Muscle of leg (tissue), 11 donors: ENCODE measurements around the gene SLC22A13. TPM values are rescaled to one million over a fixed set of nuclear protein-coding genes. Genes with fewer than 3 reads are reported as not detected.
"Not testable (repeated sequence)": the region's sequence is repeated elsewhere in the genome, so short reads cannot be mapped to it uniquely, and the experiment has no call there.

Experiments used
- DNase-seq: peaks from one replicate; pipeline ENCODE4 v3.0.0; 2013
- H3K27ac ChIP-seq: one replicate; pipeline ENCODE4 v1.5.1; 2013; ENCODE audit warnings: mild to moderate bottlenecking, low read length, control low read depth
- H3K27me3 ChIP-seq: one replicate; pipeline ENCODE4 v1.6.1; 2013; ENCODE audit warnings: low read length; ENCODE audit not compliant: control insufficient read depth, insufficient read depth
- H3K36me3 ChIP-seq: one replicate; pipeline ENCODE4 v1.6.1; 2013; ENCODE audit warnings: low read length; ENCODE audit not compliant: control insufficient read depth, insufficient read depth
- H3K4me1 ChIP-seq: one replicate; pipeline ENCODE4 v1.6.1; 2013; ENCODE audit warnings: low read length; ENCODE audit not compliant: control insufficient read depth, insufficient read depth
- H3K4me3 ChIP-seq: one replicate; pipeline ENCODE4 v1.5.1; 2013; ENCODE audit warnings: low read length, control low read depth
- H3K9me3 ChIP-seq: replicated peaks from 2 replicates; pipeline ENCODE4 v1.6.1; 2013; ENCODE audit warnings: low read depth, low read length; ENCODE audit not compliant: control insufficient read depth
- WGBS: methylation state at CpG from one replicate; pipeline ENCODE4 v1.1.5; 2013; ENCODE audit warnings: missing lambda C conversion rate; ENCODE audit not compliant: insufficient coverage; 5-methylcytosine and 5-hydroxymethylcytosine counted together
- polyA plus RNA-seq, 8 donors: library from polyadenylated mRNA; unstranded; fragments of 120-200 nt; gene quantifications; one replicate each; pipeline versions ENCODE4 v1.2.1 to v1.2.3, GENCODE V29; 2013; ENCODE audit warnings: inconsistent platforms in 1 of 8, low replicate concordance in 1 of 8; ENCODE audit not compliant: insufficient read length in 8 of 8, insufficient read depth in 1 of 8
- total RNA-seq: library from RNA; stranded (reverse); fragments of 120-200 nt; gene quantifications from one replicate; pipeline ENCODE4 v1.2.4, GENCODE V29; 2013

SLC22A13 gene
- total and polyA plus RNA-seq, 9 donors = 0.08 to 0.22 (median 0.15) TPM; not detected in 2

- not testable (repeated sequence) for H3K27ac ChIP-seq, DNase-seq, H3K36me3 ChIP-seq, H3K27me3 ChIP-seq, H3K4me1 ChIP-seq, H3K4me3 ChIP-seq, H3K9me3 ChIP-seq
- WGBS = no CpG with 5 or more reads among the region's 4 CpGs
Measured at GRCh38 chr3:38297053-38297452, 31.4 kb downstream of the SLC22A13 start.

GRCh38 chr3:38297537-38297936 is 31.9 kb downstream of the SLC22A13 start:
- no peak overlapping the region for H3K4me3 ChIP-seq
- no peak for DNase-seq
- no peaks in the 10 kb centered on the region for H3K9me3 ChIP-seq
- no peaks in the 10 kb centered on the region for H3K27me3 ChIP-seq
- no peaks in the 10 kb centered on the region for H3K36me3 ChIP-seq
- no peak overlapping the region for H3K27ac ChIP-seq
- no peaks in the 10 kb centered on the region for H3K4me1 ChIP-seq

DNA sequence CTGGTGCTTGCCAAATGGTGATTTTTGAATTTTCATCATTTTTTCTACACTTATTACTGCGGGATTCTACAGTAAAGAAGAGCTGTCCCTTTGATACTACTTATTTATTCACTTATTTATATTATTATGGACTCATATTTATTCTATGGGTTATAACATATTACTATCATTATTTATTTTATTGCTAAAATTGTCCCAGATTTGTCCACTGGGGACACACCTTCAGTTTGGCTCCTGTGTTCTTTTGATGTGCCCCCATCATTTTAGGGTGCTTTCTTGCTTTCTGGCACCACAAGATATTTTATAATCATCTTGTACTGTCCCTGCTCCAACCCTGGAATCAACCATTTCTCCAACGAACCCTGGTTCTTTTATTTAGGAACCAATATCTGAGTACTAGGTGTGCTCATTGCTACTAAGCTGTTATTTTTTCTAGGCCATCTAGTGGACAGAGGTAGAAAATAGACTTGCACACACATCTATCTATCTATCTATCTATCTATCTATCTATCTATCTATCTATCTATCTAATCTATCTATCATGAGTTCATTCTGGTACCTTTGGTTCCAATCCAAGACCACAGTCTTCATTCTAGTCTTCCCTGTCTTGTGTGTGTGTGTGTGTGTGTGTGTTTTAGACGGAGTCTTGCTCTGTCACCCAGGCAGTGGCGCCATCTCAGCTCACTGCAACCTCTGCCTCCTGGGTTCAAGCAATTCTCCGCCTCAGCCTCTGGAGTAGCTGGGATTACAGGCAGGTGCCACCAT is 32.5 kb downstream of the SLC22A13 start:
- Histone ChIP-seq H3K27me3 (no peaks in the 10 kb centered on the region), H3K4me3 (no peak overlapping the region), H3K4me1 (no peaks in the 10 kb centered on the region), H3K27ac (no peak overlapping the region), H3K36me3 (no peaks in the 10 kb centered on the region), H3K9me3 (no peaks in the 10 kb centered on the region)
- peak; percentile 21 for DNase-seq
- no CpG with 5 or more reads among the region's 5 CpGs for WGBS

GRCh38 chr3:38306941-38307340 is 41.3 kb downstream of the SLC22A13 start:
- H3K4me3 ChIP-seq = no peak overlapping the region
- WGBS = 87% methylated on average over 2 of the region's 5 CpGs
- no peaks in the 10 kb centered on the region for H3K4me1 ChIP-seq
- no peaks in the 10 kb centered on the region for H3K9me3 ChIP-seq
- no peak for DNase-seq
- no peaks in the 10 kb centered on the region for H3K36me3 ChIP-seq
- H3K27ac ChIP-seq = no peak overlapping the region
- H3K27me3 ChIP-seq = no peaks in the 10 kb centered on the region

- Histone ChIP-seq H3K27me3 (no peaks in the 10 kb centered on the region), H3K36me3 (no peaks in the 10 kb centered on the region), H3K9me3 (no peaks in the 10 kb centered on the region), H3K4me1 (no peaks in the 10 kb centered on the region), H3K4me3 (no peak overlapping the region), H3K27ac (no peak overlapping the region)
- WGBS = 95% methylated on average over 8 of the region's 12 CpGs
- DNase-seq = no peak
Measured at GRCh38 chr3:38307599-38307998, 42.0 kb downstream of the SLC22A13 start.

DNA sequence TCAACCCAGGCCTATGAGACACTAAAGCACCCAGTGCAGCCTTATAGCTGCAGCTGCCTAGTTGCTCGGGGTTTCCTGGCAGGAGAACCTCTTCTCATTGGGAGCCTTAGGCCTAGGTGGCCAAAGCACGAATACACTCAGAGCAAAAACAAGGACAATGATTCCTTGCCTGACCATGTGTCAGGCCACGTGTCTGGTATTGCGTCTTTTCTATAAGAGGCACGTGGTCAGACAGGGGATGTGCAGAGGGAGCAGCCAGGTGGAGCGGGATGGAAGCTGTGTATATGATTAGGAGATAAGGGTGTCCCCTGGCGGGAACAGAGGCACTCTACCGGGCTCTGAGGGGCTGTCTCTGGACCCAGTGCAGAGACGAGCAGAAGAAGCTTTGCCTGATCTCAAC is 42.8 kb downstream of the SLC22A13 start:
- no peak overlapping the region for H3K4me3 ChIP-seq
- H3K4me1 ChIP-seq = no peaks in the 10 kb centered on the region
- no peaks in the 10 kb centered on the region for H3K36me3 ChIP-seq
- DNase-seq = no peak
- no peak overlapping the region for H3K27ac ChIP-seq
- H3K9me3 ChIP-seq = no peaks in the 10 kb centered on the region
- WGBS = 84% methylated on average over 9 of the region's 9 CpGs
- H3K27me3 ChIP-seq = no peaks in the 10 kb centered on the region

DNA sequence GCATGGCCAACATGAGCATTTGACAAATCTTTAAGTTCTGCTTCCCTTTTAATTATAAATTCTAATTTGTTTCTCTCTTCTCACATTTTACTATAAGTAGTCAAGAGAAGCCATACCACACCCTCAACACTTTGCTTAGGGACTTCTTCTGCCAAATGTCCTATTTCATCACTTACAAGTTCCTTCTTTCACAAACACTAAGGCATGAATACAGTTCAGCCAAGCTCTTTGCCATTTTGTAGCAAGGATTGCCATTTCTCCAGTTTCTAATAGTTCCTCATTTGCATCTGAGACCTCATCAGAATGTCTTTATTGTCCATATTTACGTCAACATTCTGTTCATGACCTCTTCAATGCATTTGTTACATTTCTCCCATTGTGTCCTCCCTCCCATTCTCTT is 45.9 kb downstream of the SLC22A13 start:
- peaks cover 4% of the 10 kb centered on the region for H3K4me1 ChIP-seq
- H3K4me3 ChIP-seq = no peak overlapping the region
- H3K9me3 ChIP-seq = no peaks in the 10 kb centered on the region
- H3K27me3 ChIP-seq = no peaks in the 10 kb centered on the region
- H3K36me3 ChIP-seq = no peaks in the 10 kb centered on the region
- WGBS = 60% methylated on average over 1 of the region's 1 CpG
- no peak for DNase-seq
- H3K27ac ChIP-seq = no peak overlapping the region

DNA sequence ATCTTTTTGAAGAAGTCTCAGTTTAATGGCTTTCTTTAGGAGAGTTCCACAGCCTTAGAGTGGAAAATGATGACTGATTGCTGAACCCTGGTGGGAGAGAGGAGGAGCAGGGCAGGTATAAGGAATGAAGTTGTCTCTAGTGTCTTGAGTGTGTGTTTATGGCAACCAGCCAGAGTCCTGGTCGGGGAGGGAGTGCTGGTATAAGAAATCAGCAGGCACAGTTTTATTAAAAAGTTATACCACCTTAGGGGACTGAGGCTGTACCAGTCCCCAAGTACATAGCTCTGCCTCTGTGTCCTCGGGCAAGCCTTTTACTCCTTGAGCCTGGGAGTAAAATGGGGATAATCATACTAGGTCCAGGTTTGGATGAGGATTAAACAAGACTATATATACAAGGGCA is 46.3 kb downstream of the SLC22A13 start:
- Histone ChIP-seq H3K27ac (no peak overlapping the region), H3K36me3 (no peaks in the 10 kb centered on the region), H3K9me3 (no peaks in the 10 kb centered on the region), H3K4me3 (no peak overlapping the region), H3K27me3 (no peaks in the 10 kb centered on the region), H3K4me1 (peaks cover 4% of the 10 kb centered on the region)
- DNase-seq = no peak
- WGBS = no CpG with 5 or more reads among the region's 2 CpGs

- no peak for DNase-seq
- no peaks in the 10 kb centered on the region for H3K36me3 ChIP-seq
- 91% methylated on average over 1 of the region's 3 CpGs for WGBS
- H3K4me3 ChIP-seq = no peak overlapping the region
- H3K9me3 ChIP-seq = no peaks in the 10 kb centered on the region
- no peak overlapping the region for H3K27ac ChIP-seq
- H3K4me1 ChIP-seq = peaks cover 4% of the 10 kb centered on the region
- no peaks in the 10 kb centered on the region for H3K27me3 ChIP-seq
Measured at GRCh38 chr3:38312356-38312755, 46.7 kb downstream of the SLC22A13 start.

DNA sequence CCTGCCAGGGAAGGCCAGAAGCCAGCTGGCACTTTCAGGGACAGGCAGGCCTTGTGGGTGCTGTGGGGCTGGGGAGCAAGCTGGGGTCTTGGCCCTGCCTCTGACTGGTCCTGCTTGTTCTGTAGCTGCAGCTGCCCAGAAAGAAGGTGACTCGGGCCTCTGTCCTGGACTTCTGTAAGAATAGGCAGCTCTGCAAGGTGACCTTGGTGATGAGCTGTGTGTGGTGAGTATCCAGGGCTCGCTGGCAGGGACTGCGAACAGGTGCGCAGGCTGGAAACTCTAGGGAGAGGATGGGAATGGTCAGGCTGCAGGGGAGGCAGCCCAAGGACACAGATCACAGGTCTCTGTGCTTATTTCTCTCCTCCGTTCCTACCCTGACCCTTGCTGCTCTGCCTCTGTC is 47.7 kb downstream of the SLC22A13 start:
- no peak overlapping the region for H3K27ac ChIP-seq
- H3K36me3 ChIP-seq = no peaks in the 10 kb centered on the region
- no peak overlapping the region for H3K4me3 ChIP-seq
- peaks cover 4% of the 10 kb centered on the region for H3K4me1 ChIP-seq
- no peaks in the 10 kb centered on the region for H3K9me3 ChIP-seq
- WGBS = 73% methylated on average over 4 of the region's 5 CpGs
- no peaks in the 10 kb centered on the region for H3K27me3 ChIP-seq
- DNase-seq = no peak

DNA sequence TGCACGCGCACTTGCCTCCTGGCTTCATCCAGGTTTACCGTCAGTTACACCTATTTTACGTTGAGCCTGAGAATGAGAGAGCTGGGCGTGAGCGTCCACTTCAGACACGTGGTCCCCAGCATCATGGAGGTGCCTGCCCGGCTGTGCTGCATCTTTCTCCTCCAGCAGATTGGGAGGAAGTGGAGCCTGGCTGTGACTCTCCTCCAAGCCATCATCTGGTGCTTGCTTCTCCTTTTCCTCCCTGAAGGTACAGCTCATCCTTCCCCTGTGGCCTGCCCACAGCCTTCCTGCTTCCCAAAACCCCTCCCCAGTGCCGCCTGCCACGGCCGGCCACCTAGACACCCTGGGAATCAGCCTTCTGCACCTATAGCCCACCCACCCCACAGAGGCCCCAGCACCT is 48.1 kb downstream of the SLC22A13 start:
- Histone ChIP-seq H3K4me1 (peaks cover 4% of the 10 kb centered on the region), H3K27ac (no peak overlapping the region), H3K9me3 (no peaks in the 10 kb centered on the region), H3K4me3 (no peak overlapping the region), H3K27me3 (no peaks in the 10 kb centered on the region), H3K36me3 (no peaks in the 10 kb centered on the region)
- 71% methylated on average over 8 of the region's 11 CpGs for WGBS
- no peak for DNase-seq
